ENCODE results near the gene C15orf40. TPM values are rescaled to one million over a fixed set of nuclear protein-coding genes. Genes with fewer than 3 reads are reported as not detected.
"Not testable (repeated sequence)": the region's sequence is repeated elsewhere in the genome, so short reads cannot be mapped to it uniquely, and the experiment has no call there.

C15orf40 gene
- total RNA-seq (ENCODE audit: insufficient read depth, low replicate concordance), result 13.5 TPM

GRCh38 chr15:83011271-83012075 lies at the start of gene C15orf40:
C15orf40 (minus strand) TSS chr15:83011639; CDS start chr15:83011607, 32 bp downstream.
- DNase-seq (ENCODE audit: low spot score), result peak; percentile 94

DNA sequence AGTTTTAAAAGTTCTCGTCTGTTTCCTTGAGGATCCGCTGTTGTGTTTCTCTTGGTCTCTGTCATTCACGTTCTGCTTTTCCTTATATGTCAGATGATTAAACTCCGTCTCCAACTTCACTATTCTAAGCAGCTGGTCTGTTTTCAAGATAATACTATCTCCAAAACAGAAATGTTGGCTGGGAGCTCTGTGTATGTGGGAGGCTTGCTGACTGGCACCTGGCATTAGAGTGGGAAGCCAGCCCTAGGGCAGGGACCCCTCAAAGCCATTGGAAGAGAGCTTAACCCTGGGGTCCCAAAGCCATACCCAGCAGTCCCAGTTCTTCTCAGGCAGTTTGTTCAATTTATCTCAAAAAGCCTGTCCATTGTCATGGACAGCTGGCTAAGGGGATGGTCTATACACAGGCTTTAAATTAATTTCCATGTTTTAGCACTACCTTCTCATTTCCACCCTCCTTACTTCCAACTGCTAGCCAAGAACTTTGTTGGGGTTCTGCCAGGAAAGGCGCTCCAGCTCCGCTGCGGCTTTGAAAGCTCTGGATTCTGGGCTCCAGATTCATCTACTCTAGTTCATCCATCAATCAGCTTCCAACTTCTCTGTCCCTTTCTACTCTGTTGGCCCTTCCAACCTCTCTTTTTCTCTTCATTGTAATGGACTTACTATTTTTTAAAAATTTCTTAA lies 46.4 kb upstream of the C15orf40 start:
- peak; percentile 61 for DNase-seq (ENCODE audit: low spot score)

- DNase-seq (ENCODE audit: low spot score), result no peak
These were observed 45.6 kb upstream of the C15orf40 start for GRCh38 chr15:83057002-83057401.

GRCh38 chr15:83053151-83053550 lies 41.7 kb upstream of the C15orf40 start:
- DNase-seq (ENCODE audit: low spot score), result no peak

DNA sequence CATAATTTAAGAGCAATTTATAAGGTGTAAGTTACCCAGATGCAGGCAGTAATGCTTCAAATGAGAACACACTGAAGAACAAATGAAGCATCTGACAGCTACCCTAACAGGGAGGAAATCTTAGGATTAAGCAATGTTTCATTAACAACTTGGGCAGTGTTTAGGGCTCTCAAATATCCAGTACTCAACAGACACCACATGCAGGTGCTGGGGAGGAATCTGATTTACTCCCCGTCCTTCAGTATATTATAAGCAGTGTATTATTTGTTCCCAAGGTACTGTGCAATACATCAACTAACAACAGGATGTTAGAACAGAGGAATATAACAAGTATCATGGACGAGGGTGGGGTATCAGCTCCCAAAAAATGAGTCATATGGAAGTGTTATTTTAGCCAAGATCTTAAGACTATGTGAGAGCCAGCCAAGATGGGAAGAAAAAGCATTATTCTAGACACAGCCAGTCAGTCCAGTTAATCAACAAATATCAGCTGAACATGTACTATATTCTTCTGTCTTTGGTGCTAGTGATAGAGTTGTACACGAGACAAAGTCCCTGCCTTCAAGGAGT lies 35.2 kb upstream of the C15orf40 start:
- no peak for DNase-seq (ENCODE audit: low spot score)

- DNase-seq (ENCODE audit: low spot score), result no peak
These were observed 32.7 kb upstream of the C15orf40 start for GRCh38 chr15:83044156-83044555.

DNA sequence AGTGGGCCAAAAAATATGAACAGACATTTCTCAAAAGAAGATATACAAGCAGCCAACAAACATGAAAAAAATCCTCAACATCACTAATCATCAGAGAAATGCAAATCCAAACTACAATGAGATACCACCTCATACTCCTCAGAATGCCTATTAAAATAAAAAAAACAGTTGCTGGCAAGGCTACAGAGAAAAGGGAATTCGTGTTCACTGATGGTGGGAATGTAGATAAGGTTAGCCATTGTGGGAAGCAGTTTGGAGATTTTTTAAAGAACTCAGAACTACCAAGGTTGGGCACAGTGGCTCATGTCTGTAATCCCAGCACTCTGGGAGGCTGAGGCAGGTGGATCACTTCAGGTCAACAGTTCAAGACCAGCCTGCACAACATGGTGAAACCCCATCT lies 27.8 kb upstream of the C15orf40 start:
- DNase-seq (ENCODE audit: low spot score), result no peak

- no peak for DNase-seq (ENCODE audit: low spot score)
These were observed 24.8 kb upstream of the C15orf40 start for GRCh38 chr15:83036253-83036652.

- not testable (repeated sequence) for DNase-seq (ENCODE audit: low spot score)
These were observed 19.8 kb upstream of the C15orf40 start for GRCh38 chr15:83031234-83031633.

GRCh38 chr15:83030021-83030420 lies 18.6 kb upstream of the C15orf40 start:
- DNase-seq (ENCODE audit: low spot score), result no peak

DNA sequence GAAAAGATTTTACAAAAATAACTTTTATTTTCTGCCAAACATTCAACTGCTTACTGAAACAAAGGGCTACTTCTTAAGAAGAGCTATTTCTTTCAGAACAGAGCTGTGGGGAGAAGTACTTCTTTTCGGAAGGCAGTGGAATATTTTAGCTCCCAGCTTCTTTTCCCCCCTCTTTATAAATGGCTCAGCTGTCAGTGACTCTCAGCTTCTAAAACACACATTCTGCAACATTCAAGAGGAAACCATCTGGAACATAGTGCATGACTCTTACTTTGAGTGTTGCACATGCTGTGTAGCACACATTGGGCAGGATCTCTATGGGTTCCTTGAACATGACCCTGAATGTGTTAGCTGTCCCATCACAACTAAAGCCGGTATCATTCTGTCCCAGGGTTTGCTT lies 7.0 kb upstream of the C15orf40 start:
- no peak for DNase-seq (ENCODE audit: low spot score)

DNA sequence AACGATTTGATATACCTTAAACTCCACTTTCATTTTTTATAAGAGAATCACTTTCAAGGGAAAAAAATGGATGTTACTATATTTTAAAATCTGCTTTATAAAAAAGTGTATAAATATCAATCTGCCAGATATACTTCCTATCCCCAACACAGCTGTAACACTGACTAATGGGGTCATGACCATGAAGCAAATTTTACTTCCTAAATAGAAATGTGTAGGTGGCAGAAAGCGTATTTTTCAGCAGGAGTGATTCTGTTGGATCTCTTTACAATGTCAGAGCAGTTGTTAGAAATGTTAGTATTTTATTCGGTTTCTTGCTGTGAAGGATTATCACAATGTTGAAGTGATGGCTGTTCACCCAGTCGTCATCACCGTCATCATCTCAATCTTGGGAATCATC lies 5.5 kb upstream of the C15orf40 start:
- DNase-seq (ENCODE audit: low spot score), result no peak

GRCh38 chr15:83015361-83015760 lies 3.9 kb upstream of the C15orf40 start:
- no peak for DNase-seq (ENCODE audit: low spot score)

GRCh38 chr15:83014205-83014653 lies 2.8 kb upstream of the C15orf40 start:
- no peak for DNase-seq (ENCODE audit: low spot score)

- DNase-seq (ENCODE audit: low spot score), result no peak
These were observed 1.2 kb upstream of the C15orf40 start for GRCh38 chr15:83012636-83013035.

DNA sequence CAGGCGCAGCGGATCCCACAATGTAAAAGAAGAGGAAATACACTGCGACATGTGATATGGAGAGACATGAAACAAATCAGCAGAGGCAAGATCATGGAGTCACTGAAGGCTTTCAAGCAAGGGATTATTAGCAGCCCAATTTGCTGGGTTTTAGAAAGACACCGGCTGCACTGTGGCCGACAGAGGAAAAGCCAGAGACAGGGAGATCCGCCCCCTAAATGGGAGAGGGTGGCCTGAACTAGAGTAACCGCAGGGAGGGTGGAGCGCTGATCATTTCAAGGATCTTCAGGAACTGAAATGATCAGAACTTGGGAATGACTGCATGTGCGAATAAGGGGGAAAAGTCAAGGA lies 612 bp upstream of the C15orf40 start:
- no peak for DNase-seq (ENCODE audit: low spot score)

DNA sequence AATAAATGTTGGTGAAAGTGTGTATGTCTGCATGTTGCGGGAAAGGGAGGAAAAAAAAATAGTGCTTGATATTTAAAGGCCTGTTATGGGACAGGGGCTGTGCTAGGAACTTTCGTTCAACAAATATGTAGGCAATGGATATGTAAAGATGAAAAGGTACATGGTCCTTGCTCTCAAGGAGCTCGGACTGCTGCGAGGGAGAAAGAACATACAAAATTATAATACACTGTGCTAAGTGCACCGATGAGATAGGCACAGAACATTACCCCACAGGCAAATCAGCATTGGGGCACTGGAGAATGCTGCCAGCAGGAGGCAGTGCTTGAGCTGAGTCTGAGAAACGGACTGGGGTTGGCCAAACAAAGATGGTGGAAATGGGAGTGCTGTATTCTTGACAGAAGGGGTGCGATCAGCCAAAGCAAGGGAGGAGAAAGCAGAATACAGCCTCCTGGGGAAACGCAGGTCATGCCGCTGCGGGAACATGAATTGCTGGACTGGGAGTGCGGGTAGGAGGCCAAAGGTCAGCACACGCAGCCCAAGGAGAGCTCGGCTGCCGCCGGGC lies 649 bp downstream of the C15orf40 start:
- peak; percentile 64 for DNase-seq (ENCODE audit: low spot score)

- DNase-seq (ENCODE audit: low spot score), result not testable (repeated sequence)
These were observed 10.8 kb downstream of the C15orf40 start for GRCh38 chr15:83000672-83001031.

- peak; percentile 64 for DNase-seq (ENCODE audit: low spot score)
These were observed 11.4 kb downstream of the C15orf40 start for GRCh38 chr15:82999905-83000671.

GRCh38 chr15:82999426-82999825 lies 12.0 kb downstream of the C15orf40 start:
- DNase-seq (ENCODE audit: low spot score), result no peak

- DNase-seq (ENCODE audit: low spot score), result no peak
These were observed 15.5 kb downstream of the C15orf40 start for GRCh38 chr15:82995938-82996337.

- DNase-seq (ENCODE audit: low spot score), result no peak
These were observed 16.4 kb downstream of the C15orf40 start for GRCh38 chr15:82995076-82995475.
